ENCODE measurements around the gene TMEM163. TPM values are rescaled to one million over a fixed set of nuclear protein-coding genes. Genes with fewer than 3 reads are reported as not detected.

TMEM163 gene
- total RNA-seq, 2 experiments from 2014 or later, result 0.51 TPM; not detected in 1

DNA sequence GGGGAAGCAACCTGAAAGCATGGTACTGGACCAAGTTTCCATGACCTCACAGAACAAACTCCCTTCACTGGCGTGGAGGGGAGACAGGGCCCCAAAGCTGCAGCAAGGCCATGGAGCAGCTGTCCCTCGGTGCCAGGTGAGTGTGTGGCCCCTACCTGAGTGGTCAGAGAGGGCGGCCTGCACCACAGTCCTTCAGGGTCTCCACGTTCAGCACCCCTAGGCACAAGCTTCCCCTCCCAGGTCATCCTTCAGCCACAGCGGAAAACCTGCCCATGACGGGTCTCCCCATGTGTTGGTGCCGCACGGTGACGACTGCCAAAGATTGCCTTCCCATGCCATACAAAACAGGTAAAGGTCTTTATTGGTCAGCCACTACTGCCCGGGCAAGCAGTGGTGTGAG is 263.4 kb downstream of the TMEM163 start:
- no peak for DNase-seq (ENCODE audit: low spot score)
- H4K20me1 ChIP-seq (ENCODE audit: insufficient read depth, low read length), result no peaks in the 10 kb centered on the region
- TF ChIP-seq EZH2phosphoT487 (IDR thresholded peaks at IDR 0.05; ENCODE audit: borderline replicate concordance, low read depth, low read length), result no peak
- TF ChIP-seq, protein P1, sequence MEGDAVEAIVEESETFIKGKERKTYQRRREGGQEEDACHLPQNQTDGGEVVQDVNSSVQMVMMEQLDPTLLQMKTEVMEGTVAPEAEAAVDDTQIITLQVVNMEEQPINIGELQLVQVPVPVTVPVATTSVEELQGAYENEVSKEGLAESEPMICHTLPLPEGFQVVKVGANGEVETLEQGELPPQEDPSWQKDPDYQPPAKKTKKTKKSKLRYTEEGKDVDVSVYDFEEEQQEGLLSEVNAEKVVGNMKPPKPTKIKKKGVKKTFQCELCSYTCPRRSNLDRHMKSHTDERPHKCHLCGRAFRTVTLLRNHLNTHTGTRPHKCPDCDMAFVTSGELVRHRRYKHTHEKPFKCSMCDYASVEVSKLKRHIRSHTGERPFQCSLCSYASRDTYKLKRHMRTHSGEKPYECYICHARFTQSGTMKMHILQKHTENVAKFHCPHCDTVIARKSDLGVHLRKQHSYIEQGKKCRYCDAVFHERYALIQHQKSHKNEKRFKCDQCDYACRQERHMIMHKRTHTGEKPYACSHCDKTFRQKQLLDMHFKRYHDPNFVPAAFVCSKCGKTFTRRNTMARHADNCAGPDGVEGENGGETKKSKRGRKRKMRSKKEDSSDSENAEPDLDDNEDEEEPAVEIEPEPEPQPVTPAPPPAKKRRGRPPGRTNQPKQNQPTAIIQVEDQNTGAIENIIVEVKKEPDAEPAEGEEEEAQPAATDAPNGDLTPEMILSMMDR (conservative IDR thresholded peaks at IDR 0.05; ENCODE audit: low read length), result no peak
- BruUV-seq (replicated peaks), result no TSS peak
- no peak overlapping the region for H3K4me3 ChIP-seq (ENCODE audit: low read depth, low read length, poor library complexity, severe bottlenecking)
- no peaks in the 10 kb centered on the region for H3K36me3 ChIP-seq (ENCODE audit: insufficient read depth, low read length)
- H3K9me3 ChIP-seq (ENCODE audit: low read length), result no peaks in the 10 kb centered on the region
- POLR2A ChIA-PET, result no interaction called here
- intact Hi-C loops (cut with micrococcal nuclease; ENCODE audit: unreplicated experiment), result no loop called here
- H3K9me2 ChIP-seq (ENCODE audit: insufficient read depth, low read length), result no peaks in the 10 kb centered on the region
- CTCF ChIA-PET (ENCODE audit: unreplicated experiment), result interaction anchor here (1.7 kb wide), 1 partner anchor 34 kb away, joined by 3 read pairs; no protein-coding TSS in a partner anchor
- H3K4me2 ChIP-seq (ENCODE audit: low read length), result no peak overlapping the region
- no peak overlapping the region for H3K27ac ChIP-seq (ENCODE audit: low read depth, low read length, poor library complexity, severe bottlenecking)
- no peak overlapping the region for H2AFZ ChIP-seq (ENCODE audit: low read length)
- H3K4me1 ChIP-seq (ENCODE audit: insufficient read depth, low read length, poor library complexity, severe bottlenecking), result no peaks in the 10 kb centered on the region
- no peaks in the 10 kb centered on the region for H3K79me2 ChIP-seq (ENCODE audit: insufficient read depth, low read depth, low read length)

DNA sequence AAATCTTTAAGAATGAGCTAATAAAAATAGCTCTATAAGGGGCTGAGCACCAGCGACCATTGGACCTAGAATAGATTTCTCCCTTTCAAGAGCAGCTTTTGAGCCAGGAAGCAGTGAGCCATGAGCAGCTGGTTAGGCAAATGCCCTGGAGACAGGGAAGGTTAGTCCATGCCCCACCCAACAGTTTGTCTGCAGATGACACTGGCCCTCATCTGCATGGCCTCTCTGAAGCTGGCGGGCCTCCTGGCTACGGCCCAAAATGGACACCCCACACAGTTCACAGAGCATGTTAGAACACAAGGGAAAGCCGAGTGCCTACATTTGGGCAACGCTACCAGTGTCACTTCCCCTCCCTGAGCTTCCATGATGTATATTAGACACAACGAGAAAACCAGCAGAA is 263.9 kb downstream of the TMEM163 start:
- TF ChIP-seq, protein P1 (conservative IDR thresholded peaks at IDR 0.05; ENCODE audit: low read length), result no peak
- TF ChIP-seq EZH2phosphoT487 (IDR thresholded peaks at IDR 0.05; ENCODE audit: borderline replicate concordance, low read depth, low read length), result no peak
- intact Hi-C loops (cut with micrococcal nuclease; ENCODE audit: unreplicated experiment), result no loop called here
- CTCF ChIA-PET (ENCODE audit: unreplicated experiment), result interaction anchor here (1.7 kb wide), 1 partner anchor 34 kb away, joined by 3 read pairs; no protein-coding TSS in a partner anchor

DNA sequence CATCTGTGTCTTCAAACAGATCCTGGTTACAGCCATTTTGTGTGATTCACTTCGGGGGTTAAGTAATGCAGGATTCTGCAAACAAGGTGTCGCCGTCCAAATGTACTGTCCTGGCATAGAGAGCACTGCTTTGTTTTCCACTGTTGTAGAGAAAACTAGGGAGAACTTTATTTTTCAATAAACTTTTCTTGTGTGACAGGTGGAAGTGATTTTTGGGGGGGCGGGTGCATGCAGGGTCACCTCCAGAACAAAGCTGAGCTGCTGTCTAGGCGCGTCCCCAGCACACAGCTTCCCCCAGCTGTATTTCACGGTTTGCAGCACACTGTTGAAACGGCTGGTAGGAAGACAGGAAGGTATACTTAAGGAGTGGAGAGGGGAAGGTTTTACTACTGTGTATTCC is 264.4 kb downstream of the TMEM163 start:
- Histone ChIP-seq H3K4me1 (ENCODE audit: insufficient read depth, low read length, poor library complexity, severe bottlenecking) (no peaks in the 10 kb centered on the region), H3K4me3 (ENCODE audit: low read depth, low read length, poor library complexity, severe bottlenecking) (no peak overlapping the region), H3K9me3 (ENCODE audit: low read length) (no peaks in the 10 kb centered on the region), H3K79me2 (ENCODE audit: insufficient read depth, low read depth, low read length) (no peaks in the 10 kb centered on the region), H3K27ac (ENCODE audit: low read depth, low read length, poor library complexity, severe bottlenecking) (no peak overlapping the region), H3K4me2 (ENCODE audit: low read length) (no peak overlapping the region), H4K20me1 (ENCODE audit: insufficient read depth, low read length) (no peaks in the 10 kb centered on the region), H3K36me3 (ENCODE audit: insufficient read depth, low read length) (peaks cover 5% of the 10 kb centered on the region; the same call in 1 of the 2 replicates), H3K9me2 (ENCODE audit: insufficient read depth, low read length) (no peaks in the 10 kb centered on the region), H2AFZ (ENCODE audit: low read length) (no peak overlapping the region)
- BruUV-seq (replicated peaks), result no TSS peak
- CTCF ChIA-PET (ENCODE audit: unreplicated experiment), result interaction anchor here (0.6 to 1.7 kb wide), 2 partner anchors 33 to 1822 kb away, joined by 3 read pairs; no protein-coding TSS in a partner anchor
- intact Hi-C loops (cut with micrococcal nuclease; ENCODE audit: unreplicated experiment), result no loop called here
- POLR2A ChIA-PET, result no interaction called here
- TF ChIP-seq, protein P1 (conservative IDR thresholded peaks at IDR 0.05; ENCODE audit: low read length), result no peak
- no peak for TF ChIP-seq EZH2phosphoT487 (IDR thresholded peaks at IDR 0.05; ENCODE audit: borderline replicate concordance, low read depth, low read length)
- DNase-seq (ENCODE audit: low spot score), result no peak

More for the DNA sequence above, 263.9 kb downstream of the TMEM163 start:
- no peaks in the 10 kb centered on the region for H3K79me2 ChIP-seq (ENCODE audit: insufficient read depth, low read depth, low read length)
- no peak overlapping the region for H3K27ac ChIP-seq (ENCODE audit: low read depth, low read length, poor library complexity, severe bottlenecking)
- H3K36me3 ChIP-seq (ENCODE audit: insufficient read depth, low read length), result no peaks in the 10 kb centered on the region; the same call in 1 of the 2 replicates
- H3K4me1 ChIP-seq (ENCODE audit: insufficient read depth, low read length, poor library complexity, severe bottlenecking), result no peaks in the 10 kb centered on the region
- H4K20me1 ChIP-seq (ENCODE audit: insufficient read depth, low read length), result no peaks in the 10 kb centered on the region
- no peaks in the 10 kb centered on the region for H3K9me2 ChIP-seq (ENCODE audit: insufficient read depth, low read length)
- no peaks in the 10 kb centered on the region for H3K9me3 ChIP-seq (ENCODE audit: low read length)
- H3K4me2 ChIP-seq (ENCODE audit: low read length), result no peak overlapping the region
- BruUV-seq (replicated peaks), result no TSS peak
- no peak overlapping the region for H2AFZ ChIP-seq (ENCODE audit: low read length)
- no peak overlapping the region for H3K4me3 ChIP-seq (ENCODE audit: low read depth, low read length, poor library complexity, severe bottlenecking)
- POLR2A ChIA-PET, result no interaction called here
- no peak for DNase-seq (ENCODE audit: low spot score)

All from OCI-LY7 (cell line).